IMR-90 (cell line): Measurements from ENCODE around the gene PDE4A. TPM values are rescaled to one million over a fixed set of nuclear protein-coding genes. Genes with fewer than 3 reads are reported as not detected.

Experiments used
- ATAC-seq: fragments of 200-7000 bp; cut with Tn5 transposase; 2 replicates; pipeline ENCODE4 v1.9.1; 2020; ENCODE audit warnings: low read depth, mild to moderate bottlenecking, moderate library complexity
- BruUV-seq: library from RNA; stranded (reverse); fragments of 400-500 nt; replicated peaks from 2 replicates; lab custom pipeline; 2021; lab: Mats Ljungman, UMichigan
- CTCF ChIA-PET: fragments of 300-600 bp; formaldehyde crosslinking; extraction: SDS; loops from one replicate; lab custom pipeline; 2021; ENCODE audit warnings: antibody characterized with exemption; lab: Yijun Ruan, JAX
- POLR2A ChIA-PET: fragments of 300-600 bp; sonication (Branson Sonifier 250); formaldehyde crosslinking; loops from one replicate; lab custom pipeline; 2022; ENCODE audit warnings: antibody characterized with exemption; ENCODE audit not compliant: unreplicated experiment; lab: Charles Lee
- DNase-seq: peaks from one replicate; pipeline ENCODE4 v3.0.0; 2013
- H2AFZ ChIP-seq: replicated peaks from 2 replicates; pipeline ENCODE3; 2013; ENCODE audit warnings: low read length, mild to moderate bottlenecking; ENCODE audit not compliant: poor library complexity
- H2AK5ac ChIP-seq: 2 replicates; pipeline ENCODE4 v1.6.1; 2013; ENCODE audit warnings: low read depth, low read length, inconsistent platforms
- H2AK9ac ChIP-seq: replicated peaks from 2 replicates; pipeline ENCODE3; 2013; ENCODE audit warnings: mild to moderate bottlenecking, low read depth, low read length, moderate library complexity; ENCODE audit not compliant: poor library complexity
- H2BK120ac ChIP-seq: 2 replicates; pipeline ENCODE4 v1.6.1; 2013; ENCODE audit warnings: low read depth, low read length, inconsistent platforms
- H2BK15ac ChIP-seq: 3 replicates; pipeline ENCODE4 v1.6.1; 2013; ENCODE audit warnings: low read depth, low read length, inconsistent platforms
- H2BK20ac ChIP-seq: 2 replicates; pipeline ENCODE4 v1.6.1; 2013; ENCODE audit warnings: low read depth, mild to moderate bottlenecking, inconsistent platforms, low read length, moderate library complexity
- H2BK5ac ChIP-seq: 2 replicates; pipeline ENCODE4 v1.6.1; 2013; ENCODE audit warnings: mild to moderate bottlenecking, low read depth, low read length, inconsistent platforms; ENCODE audit not compliant: poor library complexity, severe bottlenecking
- H3K14ac ChIP-seq: replicated peaks from 2 replicates; pipeline ENCODE4 v1.6.1; 2013; ENCODE audit warnings: low read depth, low read length, inconsistent platforms
- H3K18ac ChIP-seq: 2 replicates; pipeline ENCODE4 v1.6.1; 2013; ENCODE audit warnings: low read depth, low read length, control low read depth
- H3K23ac ChIP-seq: 2 replicates; pipeline ENCODE4 v1.6.1; 2013; ENCODE audit warnings: low read depth, low read length, inconsistent platforms
- H3K27ac ChIP-seq: 2 replicates; pipeline ENCODE4 v1.5.1; 2013; ENCODE audit warnings: mild to moderate bottlenecking, control low read depth, low read length; ENCODE audit not compliant: insufficient read depth
- H3K27me3 ChIP-seq: 2 replicates; pipeline ENCODE4 v1.6.1; 2013; ENCODE audit warnings: low read length; ENCODE audit not compliant: control insufficient read depth, insufficient read depth
- H3K36me3 ChIP-seq: 2 replicates; pipeline ENCODE4 v1.6.1; 2013; ENCODE audit warnings: low read length, mixed read lengths; ENCODE audit not compliant: control insufficient read depth, insufficient read depth
- H3K4ac ChIP-seq: 2 replicates; pipeline ENCODE4 v1.6.1; 2013; ENCODE audit warnings: low read depth, low read length, inconsistent platforms
- H3K4me1 ChIP-seq: 2 replicates; pipeline ENCODE4 v1.6.1; 2013; ENCODE audit warnings: low read length, mixed read lengths; ENCODE audit not compliant: control insufficient read depth, insufficient read depth
- H3K4me2 ChIP-seq: 2 replicates; pipeline ENCODE4 v1.6.1; 2013; ENCODE audit warnings: low read depth, mild to moderate bottlenecking, control low read depth, low read length, moderate library complexity
- H3K4me3 ChIP-seq: 2 replicates; pipeline ENCODE4 v1.5.1; 2013; ENCODE audit warnings: low read depth, mild to moderate bottlenecking, control low read depth, low read length, moderate library complexity; ENCODE audit not compliant: insufficient read depth
- H3K56ac ChIP-seq: 2 replicates; pipeline ENCODE4 v1.6.1; 2013; ENCODE audit warnings: low read length, inconsistent platforms; ENCODE audit not compliant: insufficient read depth; ENCODE audit errors: extremely low read depth
- H3K79me1 ChIP-seq, 2 experiments: 2 replicates each; pipeline ENCODE4 v1.6.1; 2013; ENCODE audit warnings: low read length in 2 of 2, inconsistent platforms in 1 of 2, low read depth in 1 of 2
- H3K9ac ChIP-seq: 2 replicates; pipeline ENCODE4 v1.6.1; 2013; ENCODE audit warnings: low read depth, low read length, control low read depth
- H3K9me1 ChIP-seq: 2 replicates; pipeline ENCODE4 v1.6.1; 2013; ENCODE audit warnings: low read length, inconsistent platforms; ENCODE audit not compliant: insufficient read depth
- H3K9me3 ChIP-seq: 2 replicates; pipeline ENCODE4 v1.6.1; 2013; ENCODE audit warnings: low read length; ENCODE audit not compliant: control insufficient read depth, insufficient read depth
- H4K20me1 ChIP-seq: 2 replicates; pipeline ENCODE4 v1.6.1; 2013; ENCODE audit warnings: low read length, inconsistent platforms; ENCODE audit not compliant: insufficient read depth
- H4K5ac ChIP-seq: 2 replicates; pipeline ENCODE4 v1.6.1; 2013; ENCODE audit warnings: mild to moderate bottlenecking, low read depth, low read length, control low read depth
- H4K8ac ChIP-seq, 2 experiments: 2 replicates each; pipeline ENCODE4 v1.6.1; 2013; ENCODE audit warnings: low read depth in 2 of 2, low read length in 2 of 2, control low read depth in 1 of 2, inconsistent platforms in 1 of 2
- H4K91ac ChIP-seq: 2 replicates; pipeline ENCODE4 v1.6.1; 2013; ENCODE audit warnings: low read depth, low read length, inconsistent platforms; ENCODE audit not compliant: insufficient read depth
- CEBPB ChIP-seq: IDR thresholded peaks from 2 replicates; pipeline ENCODE4 v1.6.1; 2012; ENCODE audit warnings: low read depth, low read length, improper control_type of control experiment
- CHD1 ChIP-seq: IDR thresholded peaks from 2 replicates; pipeline ENCODE4 v1.6.1; 2012; ENCODE audit warnings: low read depth, low read length, improper control_type of control experiment
- FOS ChIP-seq: fragments of 150-350 bp; IDR thresholded peaks from 2 replicates; pipeline ENCODE4 v1.6.1; 2016; ENCODE audit warnings: low read depth, low read length
- MAZ ChIP-seq: IDR thresholded peaks from 2 replicates; pipeline ENCODE4 v1.6.1; 2012; ENCODE audit warnings: low read depth, mild to moderate bottlenecking, low read length, improper control_type of control experiment, moderate library complexity, borderline replicate concordance
- NFE2L2 ChIP-seq: fragments of 150-350 bp; IDR thresholded peaks from 2 replicates; pipeline ENCODE4 v1.6.1; 2016; ENCODE audit warnings: low read depth, mild to moderate bottlenecking, low read length
- RAD21 ChIP-seq: IDR thresholded peaks from 2 replicates; pipeline ENCODE4 v1.6.1; 2012; ENCODE audit warnings: low read length, improper control_type of control experiment
- SMC3 ChIP-seq: fragments of 150-350 bp; IDR thresholded peaks from 2 replicates; pipeline ENCODE4 v1.6.1; 2016; ENCODE audit warnings: low read depth, mild to moderate bottlenecking, antibody characterized with exemption, low read length, moderate library complexity
- USF2 ChIP-seq: fragments of 150-350 bp; IDR thresholded peaks from 2 replicates; pipeline ENCODE4 v1.6.1; 2017; ENCODE audit warnings: mild to moderate bottlenecking, antibody characterized with exemption, low read length, low read depth
- WGBS, 2 experiments: methylation state at CpG; one replicate each; pipeline versions ENCODE4 v1.1.5 to v1.1.7; 2013; ENCODE audit warnings: missing lambda C conversion rate in 2 of 2; ENCODE audit not compliant: insufficient read length in 1 of 2; ENCODE audit errors: extremely low coverage in 2 of 2; 5-methylcytosine and 5-hydroxymethylcytosine counted together
- dilution Hi-C: fragments of 300-500 bp; cut with HindIII; formaldehyde crosslinking; loops from one replicate; pipeline ENCODE4 v1.14.3; 2018; ENCODE audit warnings: low sequenced_read_pairs; ENCODE audit not compliant: unreplicated experiment
- in situ Hi-C: fragments of 300-500 bp; cut with MboI; formaldehyde crosslinking; loops from 3 replicates; pipeline ENCODE4 v1.14.3; 2019; ENCODE audit warnings: low sequenced_read_pairs, inconsistent platforms, mixed read lengths
- intact Hi-C: fragments of 100-400 bp; cut with micrococcal nuclease; formaldehyde crosslinking; loops from 2 replicates; pipeline ENCODE4 v1.10.0; 2022
- polyA plus RNA-seq, 3 experiments: library from polyadenylated mRNA; depleted of rRNA; stranded (reverse); fragments of >200 nt; gene quantifications; 2 replicates each; pipeline ENCODE4 v1.2.3, GENCODE V29; 2012; ENCODE audit warnings: low replicate concordance in 1 of 3
- total RNA-seq: library from RNA; depleted of rRNA; stranded (reverse); fragments of >200 nt; gene quantifications from 2 replicates; pipeline ENCODE4 v1.2.3, GENCODE V29; 2012
- TF ChIP-seq, protein P1 (sequence below): conservative IDR thresholded peaks from 2 replicates; pipeline ENCODE4 v1.5.1; 2012; ENCODE audit warnings: mild to moderate bottlenecking, low read depth, low read length, improper control_type of control experiment

The PDE4A gene
- total and polyA plus RNA-seq, 2 of the 4 experiments (the other 2 are of a cell fraction), result 1.8 to 7.0 TPM

GRCh38 chr19:10518444-10519361 is 98.4 kb downstream of the PDE4A start:
- Histone ChIP-seq H3K9me3 (no peaks in the 10 kb centered on the region), H2BK20ac (no peak overlapping the region), H3K9ac (no peak overlapping the region), H2BK5ac (no peak overlapping the region), H3K27me3 (peaks cover 50% of the 10 kb centered on the region), H4K20me1 (no peaks in the 10 kb centered on the region), H3K4me2 (peak overlapping the region; percentile 86; the same call in 1 of the 2 replicates), H3K18ac (no peak overlapping the region), H2AK5ac (no peak overlapping the region), H3K23ac (peak overlapping the region; percentile 52), H3K4me3 (no peak overlapping the region), H3K9me1 (no peaks in the 10 kb centered on the region), H2AFZ (peak overlapping the region; percentile 91), H4K5ac (no peak overlapping the region), H2BK120ac (no peak overlapping the region), H3K27ac (no peak overlapping the region), H2BK15ac (no peak overlapping the region), H4K8ac (no peak overlapping the region; a peak in 1 of 4 replicates), H3K4me1 (peaks cover 4% of the 10 kb centered on the region), H3K56ac (no peak overlapping the region), H3K79me1 (no peaks in the 10 kb centered on the region), H3K4ac (peak overlapping the region; percentile 18; the same call in 1 of the 2 replicates), H2AK9ac (peak overlapping the region; percentile 31), H3K36me3 (no peaks in the 10 kb centered on the region), H3K14ac (no peak overlapping the region), H4K91ac (no peak overlapping the region)
- intact Hi-C loops (no loop called here), in situ Hi-C loops (no loop called here), dilution Hi-C loops (no loop called here)
- ChIA-PET POLR2A (no interaction called here), CTCF (interaction anchor here (0.7 kb wide), 1 partner anchor 23 kb away, joined by 4 read pairs; no protein-coding TSS in a partner anchor)
- TF ChIP-seq, protein P1, sequence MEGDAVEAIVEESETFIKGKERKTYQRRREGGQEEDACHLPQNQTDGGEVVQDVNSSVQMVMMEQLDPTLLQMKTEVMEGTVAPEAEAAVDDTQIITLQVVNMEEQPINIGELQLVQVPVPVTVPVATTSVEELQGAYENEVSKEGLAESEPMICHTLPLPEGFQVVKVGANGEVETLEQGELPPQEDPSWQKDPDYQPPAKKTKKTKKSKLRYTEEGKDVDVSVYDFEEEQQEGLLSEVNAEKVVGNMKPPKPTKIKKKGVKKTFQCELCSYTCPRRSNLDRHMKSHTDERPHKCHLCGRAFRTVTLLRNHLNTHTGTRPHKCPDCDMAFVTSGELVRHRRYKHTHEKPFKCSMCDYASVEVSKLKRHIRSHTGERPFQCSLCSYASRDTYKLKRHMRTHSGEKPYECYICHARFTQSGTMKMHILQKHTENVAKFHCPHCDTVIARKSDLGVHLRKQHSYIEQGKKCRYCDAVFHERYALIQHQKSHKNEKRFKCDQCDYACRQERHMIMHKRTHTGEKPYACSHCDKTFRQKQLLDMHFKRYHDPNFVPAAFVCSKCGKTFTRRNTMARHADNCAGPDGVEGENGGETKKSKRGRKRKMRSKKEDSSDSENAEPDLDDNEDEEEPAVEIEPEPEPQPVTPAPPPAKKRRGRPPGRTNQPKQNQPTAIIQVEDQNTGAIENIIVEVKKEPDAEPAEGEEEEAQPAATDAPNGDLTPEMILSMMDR, result no peak
- TF ChIP-seq NFE2L2 (no peak), CHD1 (no peak), CEBPB (no peak), FOS (no peak), SMC3 (no peak), USF2 (no peak), RAD21 (no peak), MAZ (no peak)
- 19% methylated on average over 9 of the region's 33 CpGs; no CpG with 5 or more reads in 1 of the 2 experiments for WGBS, 2 experiments
- ATAC-seq, result no peak; the same call in 1 of the 2 replicates
- no peak for DNase-seq
- no TSS peak for BruUV-seq
